NCI-H2196 treated with DMSO at 0.1 percent for 48 hours (cell line): ENCODE data around the gene COQ2.
"Not testable (repeated sequence)": the region's sequence is repeated elsewhere in the genome, so short reads cannot be mapped to it uniquely, and the experiment has no call there.

Experiments
- DNase-seq: peaks from one replicate; lab custom pipeline; 2025; ENCODE audit not compliant: unreplicated experiment; lab: John Stamatoyannopoulos, UW

COQ2 gene

GRCh38 chr4:83285055-83285407, 433 bp upstream of the COQ2 start:
- DNase-seq: peak; percentile 6

GRCh38 chr4:83283181-83283580, 1.4 kb downstream of the COQ2 start:
- DNase-seq: no peak

- no peak for DNase-seq
Observed at GRCh38 chr4:83282049-83282535, 2.5 kb downstream of the COQ2 start.

GRCh38 chr4:83281307-83281706, 3.3 kb downstream of the COQ2 start:
- no peak for DNase-seq

GRCh38 chr4:83276299-83277040, 8.1 kb downstream of the COQ2 start:
- DNase-seq: no peak

GRCh38 chr4:83273926-83274325, 10.7 kb downstream of the COQ2 start:
- DNase-seq: not testable (repeated sequence)

- DNase-seq: no peak
Observed at GRCh38 chr4:83272900-83273299, 11.7 kb downstream of the COQ2 start.

GRCh38 chr4:83269256-83269655, 15.3 kb downstream of the COQ2 start:
- no peak for DNase-seq

- DNase-seq: no peak
Observed at GRCh38 chr4:83268491-83268890, 16.1 kb downstream of the COQ2 start.

GRCh38 chr4:83267830-83268475, 16.6 kb downstream of the COQ2 start:
- no peak for DNase-seq

- DNase-seq: no peak
Observed at GRCh38 chr4:83267121-83267829, 17.3 kb downstream of the COQ2 start.

- no peak for DNase-seq
Observed at GRCh38 chr4:83266689-83267088, 17.9 kb downstream of the COQ2 start.

GRCh38 chr4:83263106-83263505, 21.5 kb downstream of the COQ2 start:
- DNase-seq: no peak

- DNase-seq: no peak
Observed at GRCh38 chr4:83262682-83263081, 21.9 kb downstream of the COQ2 start.

GRCh38 chr4:83261307-83261706, 23.3 kb downstream of the COQ2 start:
- DNase-seq: no peak

GRCh38 chr4:83259586-83259985, 25.0 kb downstream of the COQ2 start:
- DNase-seq: no peak

- no peak for DNase-seq
Observed at GRCh38 chr4:83258461-83258860, 26.1 kb downstream of the COQ2 start.

GRCh38 chr4:83257811-83258210, 26.8 kb downstream of the COQ2 start:
- no peak for DNase-seq

- no peak for DNase-seq
Observed at GRCh38 chr4:83255584-83255983, 29.0 kb downstream of the COQ2 start.

- peak; percentile 7 for DNase-seq
Observed at GRCh38 chr4:83252782-83253405, 31.7 kb downstream of the COQ2 start.

GRCh38 chr4:83251447-83251830, 33.2 kb downstream of the COQ2 start:
- DNase-seq: no peak
